ENCODE measurements around the gene BSDC1.

DNA sequence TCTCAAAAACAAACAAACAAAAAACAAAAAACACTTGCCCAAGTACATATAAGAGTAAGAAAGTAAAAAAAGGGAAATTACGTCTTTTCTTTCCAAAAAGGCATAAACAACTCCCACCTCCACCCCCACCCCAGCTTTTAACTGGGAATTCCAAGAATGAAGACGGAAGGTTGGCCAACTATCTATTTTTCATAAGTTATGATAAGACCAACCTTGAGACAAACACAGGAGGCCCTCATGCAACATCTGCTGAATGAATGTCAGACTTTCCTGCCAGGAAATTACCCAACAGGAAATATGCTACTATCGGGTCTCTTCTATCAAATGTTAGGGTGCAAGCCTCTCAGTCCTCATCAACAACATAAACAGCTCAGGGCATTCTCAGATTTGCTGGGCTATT lies 1.9 kb downstream of the BSDC1 start:
- no peak for TF ChIP-seq CTCF (IDR thresholded peaks at IDR 0.05)
- TF ChIP-seq POLR2A (IDR thresholded peaks at IDR 0.05): no peak
